ENCODE data around the gene SERPINA4. TPM values are rescaled to one million over a fixed set of nuclear protein-coding genes. Genes with fewer than 3 reads are reported as not detected.

Gene SERPINA4
- total RNA-seq, 4 donors from 2014 or later = not detected

DNA sequence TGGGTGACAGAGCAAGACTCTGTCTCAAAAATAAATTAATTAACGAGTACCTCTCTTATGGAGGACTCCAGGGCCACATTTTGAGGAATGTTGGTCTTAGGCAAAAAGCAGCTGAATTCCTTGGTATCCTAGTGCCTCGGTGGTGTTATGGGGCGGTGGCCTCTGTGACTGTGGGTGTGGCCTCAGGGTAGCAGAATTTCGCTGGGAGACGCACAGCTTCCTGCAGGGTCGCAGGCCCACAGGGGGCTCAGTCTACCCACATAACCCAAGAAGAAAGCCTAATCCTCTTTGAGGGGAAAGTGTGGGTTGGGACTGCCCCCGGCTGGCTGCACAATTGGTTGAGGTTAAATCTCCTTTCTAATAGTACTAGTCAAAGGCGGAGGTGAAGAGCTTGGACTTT is 11.2 kb upstream of the SERPINA4 start:
- in situ Hi-C loops (cut with MboI; ENCODE audit: low pct_ligation_motif_present in 1 of 4, low pct_unique_long_range_greater_than_20kb in 1 of 4, low sequenced_read_pairs in 3 of 4) (no loop called here), intact Hi-C loops (cut with DNase I; ENCODE audit: low total_unique reads) (no loop called here)
- Histone ChIP-seq H3K27me3 (no peaks in the 10 kb centered on the region), H3K4me1 (no peaks in the 10 kb centered on the region), H3K4me3 (no peak overlapping the region), H3K27ac (no peak overlapping the region), H3K9me3 (peaks cover 0 to 8% of the 10 kb centered on the region in 2 donors), H3K36me3 (no peaks in the 10 kb centered on the region)
- DNase-seq = no peak
- 77 to 100% methylated on average over 1 to 8 of the region's 8 CpGs for WGBS, 2 donors (ENCODE audit: low coverage in 1 of 2)
- TF ChIP-seq POLR2A (IDR thresholded peaks at IDR 0.05) (no peak), EP300 (IDR thresholded peaks at IDR 0.05; ENCODE audit: low read depth) (no peak), CTCF (IDR thresholded peaks at IDR 0.05) (no peak), POLR2AphosphoS5 (IDR thresholded peaks at IDR 0.05) (no peak)

DNA sequence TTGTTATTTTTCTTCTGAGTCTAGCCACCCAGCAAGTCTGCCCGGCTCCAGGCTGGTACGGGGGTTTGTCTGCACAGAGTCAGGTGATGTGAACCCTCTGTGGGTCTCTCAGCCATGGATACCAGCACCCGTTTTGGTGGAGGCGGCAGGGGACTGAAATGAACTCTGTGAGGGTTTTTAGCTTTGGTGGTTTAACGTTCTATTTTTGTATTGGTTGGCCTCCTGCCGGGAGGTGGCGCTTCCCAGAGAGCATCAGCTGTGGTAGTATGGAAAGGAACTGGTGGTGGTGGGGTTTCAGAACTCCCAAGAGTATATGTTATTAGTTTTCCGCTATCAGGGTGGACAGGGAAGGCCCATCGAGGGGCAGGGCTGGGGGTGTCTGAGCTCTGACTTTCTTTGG is 5.3 kb upstream of the SERPINA4 start:
- no peaks in the 10 kb centered on the region for H3K4me1 ChIP-seq
- H3K4me3 ChIP-seq = no peak overlapping the region
- in situ Hi-C loops (cut with MboI; ENCODE audit: low pct_ligation_motif_present in 1 of 4, low pct_unique_long_range_greater_than_20kb in 1 of 4, low sequenced_read_pairs in 3 of 4) = no loop called here
- no peaks in the 10 kb centered on the region for H3K36me3 ChIP-seq
- H3K27me3 ChIP-seq = no peaks in the 10 kb centered on the region
- intact Hi-C loops (cut with DNase I; ENCODE audit: low total_unique reads) = no loop called here
- no peak for DNase-seq
- TF ChIP-seq EP300 (IDR thresholded peaks at IDR 0.05; ENCODE audit: low read depth) = no peak
- TF ChIP-seq POLR2AphosphoS5 (IDR thresholded peaks at IDR 0.05) = no peak
- TF ChIP-seq POLR2A (IDR thresholded peaks at IDR 0.05) = no peak
- no peak for TF ChIP-seq CTCF (IDR thresholded peaks at IDR 0.05)
- WGBS, 2 donors (ENCODE audit: low coverage in 1 of 2) = 92% methylated on average over 9 of the region's 9 CpGs; no CpG with 5 or more reads in 1 of the 2 donors
- H3K27ac ChIP-seq = no peak overlapping the region
- H3K9me3 ChIP-seq = peaks cover 0 to 5% of the 10 kb centered on the region in 2 donors

DNA sequence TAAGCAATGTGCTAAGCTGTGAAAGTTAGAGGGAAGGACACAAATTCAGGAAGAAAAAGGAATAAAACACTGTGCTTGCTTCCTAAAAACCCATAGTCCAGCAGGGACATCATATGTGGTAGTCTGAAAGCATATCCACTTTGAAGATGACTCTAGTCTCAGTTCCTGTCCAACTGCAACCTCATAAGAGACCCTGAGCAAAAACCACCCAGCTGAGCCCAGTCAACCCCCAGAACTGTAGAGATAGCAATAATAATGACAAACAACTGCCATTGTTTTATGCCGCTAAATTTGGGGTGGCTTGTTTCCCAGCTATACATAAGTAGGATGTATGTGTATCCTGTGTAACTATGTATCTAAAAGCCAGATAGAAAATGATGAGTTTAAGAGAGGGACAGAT is 3.9 kb upstream of the SERPINA4 start:
- H3K27me3 ChIP-seq = no peaks in the 10 kb centered on the region
- 96% methylated on average over 1 of the region's 1 CpG; no CpG with 5 or more reads in 1 of the 2 donors for WGBS, 2 donors (ENCODE audit: low coverage in 1 of 2)
- H3K4me3 ChIP-seq = no peak overlapping the region
- no peaks in the 10 kb centered on the region for H3K4me1 ChIP-seq
- H3K36me3 ChIP-seq = no peaks in the 10 kb centered on the region
- H3K9me3 ChIP-seq = peaks cover 0 to 5% of the 10 kb centered on the region in 2 donors
- intact Hi-C loops (cut with DNase I; ENCODE audit: low total_unique reads) (no loop called here), in situ Hi-C loops (cut with MboI; ENCODE audit: low pct_ligation_motif_present in 1 of 4, low pct_unique_long_range_greater_than_20kb in 1 of 4, low sequenced_read_pairs in 3 of 4) (no loop called here)
- DNase-seq = no peak
- no peak for TF ChIP-seq EP300 (IDR thresholded peaks at IDR 0.05; ENCODE audit: low read depth)
- TF ChIP-seq POLR2AphosphoS5 (IDR thresholded peaks at IDR 0.05) = no peak
- TF ChIP-seq POLR2A (IDR thresholded peaks at IDR 0.05) = no peak
- no peak for TF ChIP-seq CTCF (IDR thresholded peaks at IDR 0.05)
- no peak overlapping the region for H3K27ac ChIP-seq

GRCh38 chr14:94558842-94559241 is 2.4 kb upstream of the SERPINA4 start:
- no peaks in the 10 kb centered on the region for H3K4me1 ChIP-seq
- peaks cover 0 to 5% of the 10 kb centered on the region in 2 donors for H3K9me3 ChIP-seq
- in situ Hi-C loops (cut with MboI; ENCODE audit: low pct_ligation_motif_present in 1 of 4, low pct_unique_long_range_greater_than_20kb in 1 of 4, low sequenced_read_pairs in 3 of 4) (no loop called here), intact Hi-C loops (cut with DNase I; ENCODE audit: low total_unique reads) (no loop called here)
- TF ChIP-seq CTCF (IDR thresholded peaks at IDR 0.05) (no peak), POLR2AphosphoS5 (IDR thresholded peaks at IDR 0.05) (no peak), EP300 (IDR thresholded peaks at IDR 0.05; ENCODE audit: low read depth) (no peak), POLR2A (IDR thresholded peaks at IDR 0.05) (no peak)
- H3K27me3 ChIP-seq = no peaks in the 10 kb centered on the region
- H3K4me3 ChIP-seq = no peak overlapping the region
- no peak overlapping the region for H3K27ac ChIP-seq
- H3K36me3 ChIP-seq = no peaks in the 10 kb centered on the region
- no peak for DNase-seq
- 75 to 100% methylated on average over 1 to 2 of the region's 2 CpGs for WGBS, 2 donors (ENCODE audit: low coverage in 1 of 2)

All from transverse colon (tissue), 4 donors.